A673 (cell line): ENCODE results near the gene EEFSEC. TPM values are rescaled to one million over a fixed set of nuclear protein-coding genes. Genes with fewer than 3 reads are reported as not detected.

ENCODE experiments used
- BruUV-seq: library from RNA; stranded (reverse); fragments of 400-500 nt; replicated peaks from 2 replicates; lab custom pipeline; 2021; lab: Mats Ljungman, UMichigan
- CTCF ChIA-PET: fragments of 300-600 bp; sonication (Branson Sonifier 250); formaldehyde crosslinking; loops from one replicate; lab custom pipeline; 2022; ENCODE audit warnings: antibody characterized with exemption; lab: Charles Lee
- POLR2A ChIA-PET: fragments of 300-600 bp; sonication (Branson Sonifier 250); formaldehyde crosslinking; loops from one replicate; lab custom pipeline; 2022; ENCODE audit warnings: antibody characterized with exemption; ENCODE audit not compliant: low non-redundant PET; lab: Charles Lee
- DNase-seq: peaks from one replicate; pipeline ENCODE4 v3.0.0-alpha.2; 2015; ENCODE audit warnings: low spot score
- H3K27ac ChIP-seq: fragments of 200-600 bp; sonication (generic); 2 replicates; pipeline ENCODE4 v1.5.1; 2016; ENCODE audit warnings: mixed run types, low read depth, mild to moderate bottlenecking, mixed read lengths, antibody characterized with exemption, low read length; ENCODE audit not compliant: poor library complexity, severe bottlenecking
- H3K27me3 ChIP-seq: fragments of 200-600 bp; sonication (generic); replicated peaks from 2 replicates; pipeline ENCODE4 v1.6.1; 2017; ENCODE audit warnings: mixed run types, low read depth, mild to moderate bottlenecking, mixed read lengths, antibody characterized with exemption, low read length; ENCODE audit not compliant: insufficient read depth, poor library complexity
- H3K36me3 ChIP-seq: fragments of 200-600 bp; sonication (generic); 2 replicates; pipeline ENCODE4 v1.6.1; 2016; ENCODE audit warnings: mixed run types, mild to moderate bottlenecking, mixed read lengths, antibody characterized with exemption, low read length; ENCODE audit not compliant: insufficient read depth, poor library complexity, severe bottlenecking
- H3K4me1 ChIP-seq: fragments of 200-600 bp; sonication (generic); 2 replicates; pipeline ENCODE4 v1.6.1; 2017; ENCODE audit warnings: mixed run types, mild to moderate bottlenecking, mixed read lengths, antibody characterized with exemption, low read length; ENCODE audit not compliant: insufficient read depth, poor library complexity, severe bottlenecking
- H3K4me3 ChIP-seq: fragments of 200-600 bp; sonication (generic); 2 replicates; pipeline ENCODE4 v1.5.1; 2016; ENCODE audit warnings: low read depth, mixed run types, mild to moderate bottlenecking, mixed read lengths, low read length; ENCODE audit not compliant: poor library complexity, severe bottlenecking
- H3K9me3 ChIP-seq: fragments of 200-600 bp; sonication (generic); 2 replicates; pipeline ENCODE4 v1.6.1; 2016; ENCODE audit warnings: mixed run types, low read depth, mild to moderate bottlenecking, mixed read lengths, antibody characterized with exemption, low read length; ENCODE audit not compliant: poor library complexity, severe bottlenecking
- CTCF ChIP-seq: fragments of 300-800, 200-600 bp; sonication (generic); conservative IDR thresholded peaks from 2 replicates; pipeline ENCODE4 v1.5.1; 2017; ENCODE audit warnings: low read depth, mild to moderate bottlenecking, antibody characterized with exemption, low read length, moderate library complexity, mixed read lengths
- EZH2 ChIP-seq: fragments of 200-600 bp; sonication (generic); IDR thresholded peaks from 2 replicates; pipeline ENCODE4 v1.6.1; 2017; ENCODE audit warnings: borderline replicate concordance, low read depth, mild to moderate bottlenecking, mixed read lengths, antibody characterized with exemption, low read length; ENCODE audit not compliant: poor library complexity, severe bottlenecking
- intact Hi-C: fragments of 100-400 bp; cut with micrococcal nuclease; formaldehyde crosslinking; loops from one replicate; pipeline ENCODE4 v1.10.0; 2022; ENCODE audit not compliant: unreplicated experiment
- total RNA-seq: library from RNA; stranded (reverse); gene quantifications from 2 replicates; pipeline ENCODE4 v1.2.3, GENCODE V29; 2021

The EEFSEC gene
- total RNA-seq, 1 experiment from 2014 or later, result 19.7 TPM

GRCh38 chr3:128430301-128430700, 277.0 kb downstream of the EEFSEC start:
- no peaks in the 10 kb centered on the region for H3K27me3 ChIP-seq
- no peak overlapping the region for H3K27ac ChIP-seq
- no peak for DNase-seq
- intact Hi-C loops, result no loop called here
- no TSS peak for BruUV-seq
- H3K4me3 ChIP-seq, result no peak overlapping the region
- no peaks in the 10 kb centered on the region for H3K9me3 ChIP-seq
- ChIA-PET CTCF (interaction anchor here (1.0 kb wide), 1 partner anchor 355 kb away, joined by 3 read pairs; no protein-coding TSS in a partner anchor), POLR2A (no interaction called here)
- H3K36me3 ChIP-seq, result no peaks in the 10 kb centered on the region
- no peak for TF ChIP-seq EZH2
- TF ChIP-seq CTCF, result no peak
- H3K4me1 ChIP-seq, result peaks cover 2% of the 10 kb centered on the region

- intact Hi-C loops, result no loop called here
- Histone ChIP-seq H3K4me3 (no peak overlapping the region), H3K9me3 (no peaks in the 10 kb centered on the region), H3K4me1 (peaks cover 2% of the 10 kb centered on the region), H3K36me3 (no peaks in the 10 kb centered on the region), H3K27me3 (no peaks in the 10 kb centered on the region), H3K27ac (no peak overlapping the region)
- TF ChIP-seq EZH2 (no peak), CTCF (no peak)
- ChIA-PET POLR2A (no interaction called here), CTCF (interaction anchor here (1.0 kb wide), 1 partner anchor 355 kb away, joined by 3 read pairs; no protein-coding TSS in a partner anchor)
- BruUV-seq, result no TSS peak
- DNase-seq, result no peak
Observed at GRCh38 chr3:128430731-128431130, 277.4 kb downstream of the EEFSEC start.

- Histone ChIP-seq H3K9me3 (no peaks in the 10 kb centered on the region), H3K27ac (no peak overlapping the region), H3K27me3 (no peaks in the 10 kb centered on the region), H3K4me1 (no peaks in the 10 kb centered on the region), H3K36me3 (no peaks in the 10 kb centered on the region), H3K4me3 (no peak overlapping the region)
- no peak for DNase-seq
- TF ChIP-seq CTCF (no peak), EZH2 (no peak)
- no TSS peak for BruUV-seq
- ChIA-PET POLR2A (no interaction called here), CTCF (no interaction called here)
- intact Hi-C loops, result no loop called here
Observed at GRCh38 chr3:128431803-128432300, 278.6 kb downstream of the EEFSEC start.
